PFSK-1 (cell line): ENCODE measurements around the gene CDX1.

Experiments used
- FOXP2 ChIP-seq: optimal IDR thresholded peaks from 2 replicates; pipeline ENCODE3; 2011; ENCODE audit warnings: borderline replicate concordance, control low read depth, inconsistent platforms; ENCODE audit not compliant: insufficient read depth; ENCODE audit errors: extremely low read length, extremely low read depth
- POLR2AphosphoS5 ChIP-seq: IDR thresholded peaks from 2 replicates; pipeline ENCODE4 v1.6.1; 2012; ENCODE audit warnings: low read depth, mild to moderate bottlenecking, control low read depth, low read length, moderate library complexity
- REST ChIP-seq, 2 experiments: IDR thresholded peaks; 2 replicates each; pipeline versions ENCODE4 v1.6.1 to v1.8.0; 2011 to 2012; ENCODE audit warnings: low read depth in 2 of 2, low read length in 2 of 2, control low read depth in 1 of 2, inconsistent platforms in 1 of 2, mild to moderate bottlenecking in 1 of 2, moderate library complexity in 1 of 2; ENCODE audit not compliant: insufficient read depth in 1 of 2
- SIN3A ChIP-seq: IDR thresholded peaks from 2 replicates; pipeline ENCODE4 v1.6.1; 2012; ENCODE audit warnings: mild to moderate bottlenecking, low read length, moderate library complexity, borderline replicate concordance; ENCODE audit not compliant: insufficient read depth
- TAF1 ChIP-seq: IDR thresholded peaks from 2 replicates; pipeline ENCODE4 v1.6.1; 2012; ENCODE audit warnings: low read length, control low read depth, borderline replicate concordance; ENCODE audit not compliant: insufficient read depth

Gene CDX1

GRCh38 chr5:150190503-150190979 is 24.0 kb downstream of the CDX1 start:
- TF ChIP-seq POLR2AphosphoS5 (no peak), FOXP2 (no peak), SIN3A (no peak), REST (IDR thresholded peaks at IDR 0.05; ENCODE audit: insufficient read depth in 1 of 2, low read depth in 2 of 2, low read length in 2 of 2) (no peak), TAF1 (no peak)

GRCh38 chr5:150190987-150191386 is 24.4 kb downstream of the CDX1 start:
- TF ChIP-seq FOXP2 = no peak
- TF ChIP-seq POLR2AphosphoS5 = no peak
- TF ChIP-seq TAF1 = no peak
- TF ChIP-seq REST (IDR thresholded peaks at IDR 0.05; ENCODE audit: insufficient read depth in 1 of 2, low read depth in 2 of 2, low read length in 2 of 2) = no peak
- no peak for TF ChIP-seq SIN3A

- TF ChIP-seq SIN3A = no peak
- no peak for TF ChIP-seq TAF1
- TF ChIP-seq POLR2AphosphoS5 = no peak
Measured at GRCh38 chr5:150192462-150192861, 25.9 kb downstream of the CDX1 start.

- TF ChIP-seq TAF1 = no peak
- TF ChIP-seq SIN3A = no peak
- TF ChIP-seq REST (IDR thresholded peaks at IDR 0.05; ENCODE audit: insufficient read depth in 1 of 2, low read depth in 2 of 2, low read length in 2 of 2) = no peak
Measured at GRCh38 chr5:150195736-150196485, 29.3 kb downstream of the CDX1 start.

GRCh38 chr5:150196514-150196913 is 29.9 kb downstream of the CDX1 start:
- no peak for TF ChIP-seq TAF1
- TF ChIP-seq REST (IDR thresholded peaks at IDR 0.05; ENCODE audit: insufficient read depth in 1 of 2, low read depth in 2 of 2, low read length in 2 of 2) = no peak
- TF ChIP-seq FOXP2 = no peak
- TF ChIP-seq POLR2AphosphoS5 = no peak
- TF ChIP-seq SIN3A = no peak
